ENCODE data around the gene ESD.
"Not testable (repeated sequence)": the region's sequence is repeated elsewhere in the genome, so short reads cannot be mapped to it uniquely, and the experiment has no call there.

- not testable (repeated sequence) for TF ChIP-seq SMC3 (IDR thresholded peaks at IDR 0.05; ENCODE audit: borderline replicate concordance, low read length); NR2C2 (IDR thresholded peaks at IDR 0.05; ENCODE audit: borderline replicate concordance, control insufficient read depth, insufficient read length, low read depth); GATAD2B (conservative IDR thresholded peaks at IDR 0.05; ENCODE audit: low read depth); EGR1 (IDR thresholded peaks at IDR 0.05; ENCODE audit: borderline replicate concordance in 1 of 2, low read depth in 2 of 2, low read length in 2 of 2); CTCF (IDR thresholded peaks at IDR 0.05 in 2 of 3, conservative IDR thresholded peaks at IDR 0.05 in 1 of 3; ENCODE audit: control insufficient read depth in 2 of 3, extremely low read depth in 1 of 3, insufficient read depth in 1 of 3, low read depth in 3 of 3, low read length in 3 of 3); MAX (IDR thresholded peaks at IDR 0.05; ENCODE audit: low read depth, low read length); E4F1 (IDR thresholded peaks at IDR 0.05; ENCODE audit: borderline replicate concordance, partially characterized antibody); EZH2 (IDR thresholded peaks at IDR 0.05; ENCODE audit: borderline replicate concordance, control insufficient read depth, low read depth, low read length); REST (IDR thresholded peaks at IDR 0.05; ENCODE audit: low read depth, low read length)
Observed at GRCh38 chr13:46755508-46755907, 41.5 kb downstream of the ESD start.
